ENCODE measurements around the gene ELL2.

DNA sequence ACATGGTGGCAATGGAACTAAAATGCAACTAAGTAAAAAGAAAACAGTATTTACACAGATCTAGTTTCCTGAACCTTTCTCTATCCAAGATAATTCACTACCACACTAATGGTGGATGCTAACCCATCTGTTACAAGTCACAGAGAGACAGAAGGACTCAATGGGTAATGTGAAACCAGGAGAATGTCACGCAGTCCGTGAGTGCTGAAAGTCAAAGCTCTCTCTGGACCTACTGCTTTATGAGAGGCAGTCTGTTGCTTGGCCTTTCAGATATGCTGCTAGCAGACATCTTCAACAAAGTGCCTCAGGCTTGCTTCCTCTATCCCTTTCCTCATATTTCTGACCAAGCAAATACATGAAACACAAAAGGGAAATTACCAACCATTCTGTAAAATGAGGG, 70.2 kb downstream of the ELL2 start:
- TF ChIP-seq, protein P1, sequence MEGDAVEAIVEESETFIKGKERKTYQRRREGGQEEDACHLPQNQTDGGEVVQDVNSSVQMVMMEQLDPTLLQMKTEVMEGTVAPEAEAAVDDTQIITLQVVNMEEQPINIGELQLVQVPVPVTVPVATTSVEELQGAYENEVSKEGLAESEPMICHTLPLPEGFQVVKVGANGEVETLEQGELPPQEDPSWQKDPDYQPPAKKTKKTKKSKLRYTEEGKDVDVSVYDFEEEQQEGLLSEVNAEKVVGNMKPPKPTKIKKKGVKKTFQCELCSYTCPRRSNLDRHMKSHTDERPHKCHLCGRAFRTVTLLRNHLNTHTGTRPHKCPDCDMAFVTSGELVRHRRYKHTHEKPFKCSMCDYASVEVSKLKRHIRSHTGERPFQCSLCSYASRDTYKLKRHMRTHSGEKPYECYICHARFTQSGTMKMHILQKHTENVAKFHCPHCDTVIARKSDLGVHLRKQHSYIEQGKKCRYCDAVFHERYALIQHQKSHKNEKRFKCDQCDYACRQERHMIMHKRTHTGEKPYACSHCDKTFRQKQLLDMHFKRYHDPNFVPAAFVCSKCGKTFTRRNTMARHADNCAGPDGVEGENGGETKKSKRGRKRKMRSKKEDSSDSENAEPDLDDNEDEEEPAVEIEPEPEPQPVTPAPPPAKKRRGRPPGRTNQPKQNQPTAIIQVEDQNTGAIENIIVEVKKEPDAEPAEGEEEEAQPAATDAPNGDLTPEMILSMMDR (IDR thresholded peaks at IDR 0.05): no peak
- no peak for TF ChIP-seq POLR2A (IDR thresholded peaks at IDR 0.05)
- TF ChIP-seq EP300 (IDR thresholded peaks at IDR 0.05): no peak
- no peak for TF ChIP-seq POLR2AphosphoS5 (IDR thresholded peaks at IDR 0.05)

Measured in sigmoid colon (tissue), 4 donors.